ENCODE results near the gene ANKRD66. TPM values are rescaled to one million over a fixed set of nuclear protein-coding genes. Genes with fewer than 3 reads are reported as not detected.
A peak's percentile ranks its signal among the peaks of the same experiment; 100 is the strongest.
"Not testable (repeated sequence)": the region's sequence is repeated elsewhere in the genome, so short reads cannot be mapped to it uniquely, and the experiment has no call there.

ANKRD66 gene
- total RNA-seq, 1 donor from 2014 or later: not detected

DNA sequence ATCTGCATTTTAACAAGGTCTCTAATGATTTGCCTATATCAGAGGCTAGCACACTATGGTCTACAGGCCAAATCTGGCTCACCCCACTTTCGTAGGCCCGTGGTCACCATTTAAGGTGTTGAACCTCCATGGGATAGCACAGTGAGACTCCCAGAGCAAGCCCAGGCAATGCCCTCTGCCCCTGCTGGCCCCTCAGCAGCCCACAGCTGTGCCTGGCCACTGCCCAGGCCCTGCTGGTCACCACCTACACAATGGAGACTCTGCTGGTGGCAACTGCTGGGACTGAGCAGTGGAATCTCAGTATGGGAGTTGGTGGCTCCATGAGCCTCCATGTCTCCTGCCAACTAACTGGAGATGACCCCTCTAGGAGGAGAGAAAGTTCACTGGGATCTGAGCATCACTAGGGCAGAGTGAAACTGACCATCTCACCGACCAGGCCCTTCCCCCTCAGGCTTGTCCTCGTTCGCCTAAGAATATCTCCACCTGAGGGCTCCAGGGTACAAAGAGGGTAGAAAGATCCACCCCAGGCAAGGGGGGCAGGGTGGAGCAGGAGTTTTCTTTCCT lies 2.3 kb downstream of the ANKRD66 start:
- DNase-seq (ENCODE audit: low spot score) (no peak), ATAC-seq (no peak)
- intact Hi-C loops (cut with DNase I): loop anchor here (5.0 to 10.0 kb wide), 2 partner anchors 797 to 924 kb away; no protein-coding TSS in a partner anchor

DNA sequence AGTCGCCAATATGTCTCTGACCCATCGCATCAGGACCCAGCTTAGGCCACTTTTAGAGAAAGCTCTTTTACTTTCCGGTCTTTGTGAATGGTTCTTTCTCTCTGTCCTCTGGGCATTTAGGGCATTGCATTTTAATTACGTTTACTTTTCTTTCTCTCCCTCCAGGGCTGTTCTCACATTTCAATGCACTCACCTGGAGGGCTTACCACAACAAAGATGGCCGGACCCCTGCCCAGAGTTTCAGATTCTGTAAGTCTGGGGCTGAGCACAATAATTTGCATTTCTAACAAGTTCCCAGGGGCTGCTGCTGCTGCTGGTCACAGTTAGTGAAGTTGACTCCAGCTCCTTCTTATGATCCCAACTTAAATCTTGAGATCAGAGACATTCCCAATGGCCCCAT lies 3.0 kb downstream of the ANKRD66 start:
- intact Hi-C loops (cut with DNase I): loop anchor here (5.0 to 10.0 kb wide), 2 partner anchors 797 to 925 kb away; no protein-coding TSS in a partner anchor
- ATAC-seq (no peak), DNase-seq (ENCODE audit: low spot score) (no peak)

DNA sequence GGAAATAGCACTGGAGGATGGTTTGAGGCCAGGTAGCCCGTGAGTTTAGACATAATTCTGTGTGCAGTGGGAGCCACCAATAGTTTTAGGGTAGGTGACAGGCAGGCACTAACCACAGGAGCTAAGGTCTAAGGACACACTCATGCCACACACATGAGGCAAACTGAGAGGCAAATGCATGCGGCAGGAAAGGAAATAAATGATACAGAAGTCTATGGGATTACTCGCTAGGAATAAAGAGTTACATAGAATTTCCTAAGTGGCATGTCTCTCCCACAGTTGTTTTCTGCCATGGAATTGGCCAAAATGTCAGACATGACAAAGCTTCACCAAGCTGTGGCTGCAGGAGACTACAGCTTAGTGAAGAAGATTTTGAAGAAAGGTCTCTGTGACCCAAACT lies 4.9 kb downstream of the ANKRD66 start:
- DNase-seq (ENCODE audit: low spot score) (no peak), ATAC-seq (no peak)
- intact Hi-C loops (cut with DNase I): no loop called here

DNA sequence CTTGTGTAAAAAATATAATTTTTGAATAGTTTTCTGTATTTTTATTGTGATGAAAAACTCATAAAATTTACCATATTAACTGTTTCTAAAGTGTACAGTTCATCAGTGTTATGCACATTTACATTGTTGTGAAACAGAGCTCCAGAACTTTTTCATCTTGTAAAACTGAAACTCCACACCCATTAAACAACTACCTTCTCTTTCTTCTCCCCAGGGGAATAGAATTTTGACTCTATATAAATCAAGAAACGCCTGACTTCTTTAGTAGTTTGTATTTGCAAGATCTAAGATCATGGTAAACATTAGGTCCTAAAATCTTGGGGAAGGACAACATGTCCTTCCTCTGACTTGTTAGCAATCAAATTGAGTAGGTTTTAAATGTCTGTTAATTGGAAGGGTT lies 9.1 kb downstream of the ANKRD66 start:
- DNase-seq (ENCODE audit: low spot score) (no peak), ATAC-seq (no peak)
- intact Hi-C loops (cut with DNase I): no loop called here

DNA sequence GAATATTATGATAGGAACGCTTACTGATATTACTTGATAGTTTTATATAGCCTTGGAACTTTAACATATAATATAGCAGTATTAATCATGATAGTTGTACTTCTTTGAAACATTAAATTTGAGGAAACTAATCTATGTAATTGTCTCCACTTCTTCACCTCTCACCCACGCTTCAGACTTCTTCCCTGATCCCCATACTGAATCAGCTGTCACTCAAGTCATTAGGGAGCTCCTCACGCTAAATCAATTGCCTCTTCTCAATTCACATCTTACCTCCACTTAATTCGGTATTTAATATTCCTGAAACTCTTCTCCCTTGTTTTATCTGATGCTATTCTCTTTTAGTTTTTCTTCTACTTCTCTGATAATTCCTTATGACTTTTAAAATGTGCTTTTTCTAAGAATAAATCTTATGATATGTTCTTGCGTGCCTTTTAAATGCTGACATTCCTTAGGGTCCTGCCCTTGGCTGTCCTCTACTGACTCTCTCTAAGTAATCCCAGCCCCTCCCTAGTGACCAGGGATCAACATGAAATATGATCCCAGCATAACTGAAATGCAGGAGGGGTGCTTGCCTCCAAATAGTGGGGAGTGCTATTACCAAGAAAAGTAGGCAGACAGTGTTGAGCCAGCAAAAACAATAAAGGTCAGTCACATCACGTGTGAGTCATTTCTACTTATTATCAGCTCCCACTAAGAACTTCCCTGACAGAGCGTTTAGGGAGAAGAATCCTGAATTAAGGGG lies 9.9 kb downstream of the ANKRD66 start:
- intact Hi-C loops (cut with DNase I): no loop called here
- DNase-seq (ENCODE audit: low spot score) (no peak), ATAC-seq (peak; percentile 87)

DNA sequence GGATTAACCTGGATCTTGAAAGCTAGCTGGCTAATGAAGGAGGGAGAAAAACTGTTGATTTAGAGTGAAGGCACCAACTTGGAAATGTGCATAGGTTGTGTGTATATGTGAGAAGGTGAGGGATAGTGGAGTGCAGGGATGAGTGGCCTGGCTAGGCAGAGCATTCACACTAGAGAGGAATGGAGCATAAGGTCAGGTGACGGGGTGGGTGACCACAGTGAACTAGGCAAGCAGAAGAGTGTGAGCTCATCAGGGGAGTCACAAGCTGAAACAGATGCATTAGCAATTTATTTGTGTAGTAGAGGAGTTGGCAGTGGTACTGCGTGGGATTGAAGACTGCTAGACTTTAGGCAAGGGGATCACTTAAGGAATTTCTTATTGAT lies 10.5 kb downstream of the ANKRD66 start:
- no peak for DNase-seq (ENCODE audit: low spot score)
- peak; percentile 90 for ATAC-seq
- intact Hi-C loops (cut with DNase I): no loop called here

GRCh38 chr6:46758960-46759753 lies 12.4 kb downstream of the ANKRD66 start:
- intact Hi-C loops (cut with DNase I): no loop called here
- no peak for DNase-seq (ENCODE audit: low spot score)
- ATAC-seq: no peak

DNA sequence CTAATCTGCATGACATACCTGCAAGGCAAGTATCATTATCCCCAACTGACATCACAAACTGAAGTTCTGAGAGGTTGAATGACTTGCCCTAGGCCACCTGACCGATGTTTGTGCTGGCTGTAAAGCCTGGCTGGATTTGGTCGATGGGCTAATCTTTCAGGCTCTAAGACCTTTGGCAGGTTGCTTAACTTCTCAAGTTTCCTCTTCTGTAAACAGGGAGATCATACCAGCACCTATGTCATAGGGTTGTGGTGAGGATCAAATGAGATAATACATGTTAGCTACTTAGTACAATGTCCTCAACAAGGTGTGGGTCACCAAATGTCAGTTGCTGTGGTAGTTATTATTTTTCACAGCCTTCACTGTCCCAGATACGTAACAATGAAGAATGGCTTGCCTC lies 14.2 kb downstream of the ANKRD66 start:
- DNase-seq (ENCODE audit: low spot score) (no peak), ATAC-seq (no peak)
- intact Hi-C loops (cut with DNase I): no loop called here

- intact Hi-C loops (cut with DNase I): no loop called here
- DNase-seq (ENCODE audit: low spot score): no peak
- ATAC-seq: no peak
These were observed 16.7 kb downstream of the ANKRD66 start for GRCh38 chr6:46763466-46763865.

DNA sequence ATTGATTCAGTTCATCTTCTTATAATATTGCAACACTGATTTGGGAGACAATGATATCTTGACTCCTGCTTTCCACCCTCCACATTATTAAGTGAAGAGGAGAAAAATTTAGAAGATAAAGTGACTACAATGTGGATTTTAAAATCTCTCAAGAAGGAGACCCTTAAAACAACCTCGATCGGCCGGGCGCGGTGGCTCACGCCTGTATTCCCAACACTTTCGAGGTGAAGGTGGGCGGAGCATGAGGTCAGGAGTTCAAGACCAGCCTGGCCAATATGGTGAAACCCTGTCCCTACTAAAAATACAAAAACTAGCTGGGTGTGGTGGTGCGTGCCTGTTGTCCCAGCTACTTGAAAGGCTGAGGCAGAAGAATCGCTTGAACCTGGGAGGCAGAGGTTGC lies 17.5 kb downstream of the ANKRD66 start:
- DNase-seq (ENCODE audit: low spot score); ATAC-seq; intact Hi-C loops (cut with DNase I): not testable (repeated sequence)

DNA sequence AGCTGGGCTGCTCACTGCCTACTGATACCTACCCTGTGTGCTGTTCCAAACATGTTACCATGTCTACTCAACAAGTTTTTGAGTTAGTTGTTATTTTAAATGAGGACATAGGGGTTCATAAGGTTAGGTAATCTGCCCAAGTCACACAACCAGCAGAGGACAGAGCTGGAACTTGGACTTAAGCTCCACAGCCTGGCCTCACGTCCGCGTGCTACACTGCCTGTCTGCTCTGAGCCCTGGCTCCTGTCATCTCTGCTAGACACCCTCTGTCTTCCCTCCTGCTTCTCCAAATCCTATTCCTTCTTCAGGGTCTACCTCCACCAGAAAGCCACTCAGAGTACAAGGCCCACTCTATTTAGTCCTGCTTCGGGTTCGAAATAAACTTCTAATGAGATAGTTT lies 18.2 kb downstream of the ANKRD66 start:
- DNase-seq (ENCODE audit: low spot score) (no peak), ATAC-seq (no peak)
- intact Hi-C loops (cut with DNase I): no loop called here

DNA sequence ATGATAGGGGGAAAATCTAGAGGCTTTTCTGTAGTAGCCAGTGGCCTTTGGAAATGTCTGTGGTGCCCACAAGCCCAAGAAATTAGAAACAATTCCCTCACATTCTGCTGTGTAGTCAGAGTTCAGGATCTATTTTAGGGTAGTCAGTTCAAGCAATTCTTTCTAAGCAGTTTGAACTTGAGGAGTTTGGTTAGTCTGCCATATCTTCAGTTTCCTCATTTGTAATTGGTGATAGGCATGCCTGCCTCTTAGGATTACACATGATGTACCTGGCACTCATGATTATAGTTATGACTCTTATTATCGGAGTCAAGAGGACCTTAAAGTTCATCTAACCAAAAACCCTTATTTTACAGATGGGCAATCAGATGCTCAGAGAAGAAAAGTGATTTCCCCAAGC lies 25.3 kb downstream of the ANKRD66 start:
- intact Hi-C loops (cut with DNase I): no loop called here
- peak; percentile 48 for ATAC-seq

DNA sequence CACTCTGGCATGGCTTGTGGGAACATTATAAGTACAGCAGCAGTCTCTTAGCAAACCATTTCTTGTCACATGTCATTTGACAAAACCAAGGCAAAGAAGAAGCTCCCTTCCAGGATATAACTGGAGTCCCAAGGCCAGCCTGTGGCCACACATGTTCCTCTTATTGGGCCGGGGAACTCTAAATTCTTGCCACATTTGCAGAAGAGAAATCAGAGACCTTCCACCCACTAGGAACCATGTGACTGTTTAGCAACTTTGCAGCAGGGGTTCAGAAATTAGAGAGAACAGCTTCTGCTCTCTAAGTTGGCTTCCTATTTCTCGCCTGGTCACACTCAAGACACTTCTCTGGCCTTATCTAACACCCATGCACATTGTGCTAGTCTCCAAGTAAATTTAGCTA lies 26.0 kb downstream of the ANKRD66 start:
- ATAC-seq (peak; percentile 89), DNase-seq (ENCODE audit: low spot score) (no peak)
- intact Hi-C loops (cut with DNase I): no loop called here

More for the DNA sequence above, 25.3 kb downstream of the ANKRD66 start:
- DNase-seq (ENCODE audit: low spot score): no peak

DNA sequence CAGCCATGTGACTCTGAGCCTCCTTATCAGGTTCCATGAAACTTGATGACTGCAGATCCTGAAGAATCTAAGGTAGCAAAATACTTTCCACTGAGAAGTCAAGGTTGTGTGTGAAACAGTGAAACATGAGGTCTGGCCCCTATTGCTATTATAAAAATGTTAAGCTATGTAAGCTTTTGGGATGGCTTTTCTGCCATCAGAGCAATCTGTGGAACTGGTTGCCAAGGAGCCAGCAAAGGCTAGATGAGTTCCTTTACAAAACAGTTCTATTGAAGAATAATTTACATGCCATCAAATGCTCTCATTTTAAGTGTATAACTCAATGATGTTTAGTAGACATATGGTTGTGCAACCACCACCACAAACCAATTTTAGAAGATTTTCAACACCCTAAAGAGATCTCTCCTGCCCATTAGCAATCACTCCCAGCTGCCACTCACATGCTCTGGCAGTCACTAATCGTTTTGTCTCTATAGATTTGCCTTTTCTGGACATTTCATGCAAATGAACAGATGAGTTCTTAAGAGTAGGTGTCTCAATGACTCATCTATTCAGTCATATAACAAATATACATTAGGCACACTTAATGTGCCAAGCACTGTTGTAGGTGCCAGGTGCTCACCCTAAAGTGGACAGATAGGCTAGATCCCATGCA lies 26.6 kb downstream of the ANKRD66 start:
- DNase-seq (ENCODE audit: low spot score): no peak
- intact Hi-C loops (cut with DNase I): no loop called here
- ATAC-seq: no peak

DNA sequence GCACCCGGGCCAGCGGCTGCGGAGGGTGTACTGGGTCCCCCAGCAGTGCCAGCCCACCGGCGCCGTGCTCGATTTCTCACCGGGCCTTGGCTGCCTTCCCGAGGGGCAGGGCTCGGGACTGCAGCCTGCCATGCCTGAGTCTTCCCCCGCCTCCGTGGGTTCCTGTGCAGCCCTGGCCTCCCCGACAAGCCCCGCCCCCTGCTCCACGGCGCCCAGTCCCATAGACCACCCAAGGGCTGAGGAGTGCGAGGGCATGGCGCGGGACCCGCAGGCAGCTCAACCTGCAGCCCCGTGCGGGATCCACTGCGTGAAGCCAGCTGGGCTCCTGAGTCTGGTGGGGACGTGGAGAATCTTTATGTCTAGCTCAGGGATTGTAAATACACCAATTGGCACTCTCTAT lies 28.0 kb downstream of the ANKRD66 start:
- ATAC-seq: not testable (repeated sequence)

DNA sequence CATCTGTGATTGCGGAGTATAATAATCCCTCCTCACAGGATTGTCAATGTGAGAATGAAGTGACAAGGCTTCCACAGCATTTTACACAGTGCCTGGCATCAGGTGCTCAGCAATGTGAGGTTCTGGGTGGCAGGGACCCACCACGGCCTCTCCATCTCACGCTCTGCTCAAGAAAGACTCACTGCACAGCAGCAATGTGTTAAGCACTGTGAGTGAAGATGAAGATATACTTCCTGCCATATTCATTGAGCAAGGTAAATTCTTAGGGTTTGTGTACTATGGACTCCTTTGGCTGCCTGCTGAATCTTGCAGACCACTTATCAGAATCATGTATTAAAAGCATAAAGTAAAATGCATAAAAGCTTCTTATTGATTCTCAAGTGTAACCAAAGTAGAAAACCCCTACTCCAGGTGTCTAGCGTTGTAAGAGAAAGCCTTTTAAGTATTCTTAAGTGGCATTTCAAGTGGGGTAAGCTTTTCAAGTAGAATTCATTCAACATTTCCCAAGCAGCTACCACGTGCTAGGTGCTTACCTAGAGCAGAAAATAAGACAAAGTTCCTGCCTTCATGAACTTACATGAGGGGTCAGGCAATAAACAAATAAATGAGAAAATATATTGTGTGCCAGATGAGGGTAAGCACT lies 29.5 kb downstream of the ANKRD66 start:
- intact Hi-C loops (cut with DNase I): no loop called here
- no peak for ATAC-seq
- DNase-seq (ENCODE audit: low spot score): no peak

More for the DNA sequence above, 28.0 kb downstream of the ANKRD66 start:
- intact Hi-C loops (cut with DNase I); DNase-seq (ENCODE audit: low spot score): not testable (repeated sequence)

DNA sequence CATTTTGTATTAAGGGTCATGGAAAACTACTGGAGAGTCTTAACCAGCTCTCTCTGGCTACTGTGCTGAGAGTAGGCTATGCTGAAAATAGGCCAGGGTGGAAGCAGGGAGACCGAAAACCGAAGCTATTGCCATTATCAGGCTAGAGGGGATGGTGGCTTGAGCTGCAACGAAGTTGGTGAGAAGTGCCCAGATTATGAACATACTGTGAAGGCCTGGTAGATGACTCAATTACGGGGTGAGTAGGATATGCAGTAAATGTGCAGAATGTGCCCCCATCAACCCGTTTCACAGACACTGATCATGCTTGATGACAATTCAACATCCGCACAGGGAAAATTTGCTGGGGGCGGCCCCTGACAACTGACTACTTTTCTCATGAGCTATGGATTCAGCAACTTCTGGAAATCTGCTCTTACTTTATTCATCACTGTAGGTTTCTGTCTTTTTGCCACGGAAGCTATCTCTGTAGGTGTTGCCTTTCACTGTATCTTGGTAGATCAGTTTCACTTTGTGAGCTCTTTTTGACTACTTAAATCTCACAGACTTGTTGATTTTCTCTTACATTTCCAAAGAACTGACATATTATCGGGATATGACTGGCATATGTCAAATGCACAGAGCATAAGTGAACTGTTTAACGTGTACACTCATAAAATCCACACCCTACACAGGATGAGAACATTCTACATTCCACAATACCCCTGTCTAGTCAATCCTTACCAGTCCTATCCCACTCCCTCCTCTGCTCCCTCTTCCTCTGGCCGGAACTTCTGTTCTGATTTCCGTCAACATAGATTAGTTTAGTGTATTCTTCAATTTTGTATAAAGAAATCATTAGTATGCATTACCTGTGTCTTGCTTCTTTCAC lies 31.0 kb downstream of the ANKRD66 start:
- DNase-seq (ENCODE audit: low spot score): no peak
- ATAC-seq: no peak
- intact Hi-C loops (cut with DNase I): no loop called here

Data from sciatic nerve (tissue), 2 donors.